GM23338 (cell line): Measurements from ENCODE around the gene DUSP18. TPM values are rescaled to one million over a fixed set of nuclear protein-coding genes. Genes with fewer than 3 reads are reported as not detected.

ENCODE experiments used
- ATAC-seq: fragments of 200-7000 bp; cut with Tn5 transposase; 3 replicates; pipeline ENCODE4 v1.9.1; 2020
- DNase-seq: peaks from one replicate; pipeline ENCODE4 v3.0.0-alpha.2; 2015; ENCODE audit warnings: low spot score
- H2AFZ ChIP-seq: fragments of 200-600 bp; sonication (generic); 2 replicates; pipeline ENCODE4 v1.8.0; 2016; ENCODE audit warnings: antibody characterized with exemption, mild to moderate bottlenecking, moderate library complexity
- H3F3A ChIP-seq: fragments of 200-600 bp; sonication (generic); replicated peaks from 2 replicates; pipeline ENCODE4 v1.8.0; 2017; ENCODE audit warnings: antibody characterized with exemption, mixed run types, low read depth
- H3K27ac ChIP-seq: fragments of 200-600 bp; sonication (generic); 2 replicates; pipeline ENCODE4 v1.6.1; 2016; ENCODE audit warnings: low read depth
- H3K27me3 ChIP-seq: fragments of 200-600 bp; sonication (generic); 2 replicates; pipeline ENCODE4 v1.8.0; 2016; ENCODE audit warnings: mild to moderate bottlenecking, mixed run types, moderate library complexity; ENCODE audit not compliant: insufficient read depth
- H3K36me3 ChIP-seq: fragments of 200-600 bp; sonication (generic); 2 replicates; pipeline ENCODE4 v1.8.0; 2016; ENCODE audit warnings: mild to moderate bottlenecking; ENCODE audit not compliant: insufficient read depth
- H3K4me1 ChIP-seq: fragments of 200-600 bp; sonication (generic); 2 replicates; pipeline ENCODE4 v1.8.0; 2016; ENCODE audit warnings: mild to moderate bottlenecking, moderate library complexity; ENCODE audit not compliant: insufficient read depth
- H3K4me2 ChIP-seq: fragments of 200-600 bp; sonication (generic); 2 replicates; pipeline ENCODE4 v1.7.1; 2017; ENCODE audit warnings: mixed run types
- H3K4me3 ChIP-seq: fragments of 200-600 bp; sonication (generic); 2 replicates; pipeline ENCODE4 v1.6.1; 2016; ENCODE audit warnings: mixed run types
- H3K79me2 ChIP-seq: fragments of 200-600 bp; sonication (generic); replicated peaks from 2 replicates; pipeline ENCODE4 v1.8.0; 2017; ENCODE audit warnings: mild to moderate bottlenecking; ENCODE audit not compliant: insufficient read depth
- H3K9me2 ChIP-seq: fragments of 200-600 bp; sonication (generic); 2 replicates; pipeline ENCODE4 v1.8.0; 2017; ENCODE audit not compliant: insufficient read depth
- H4K20me1 ChIP-seq: fragments of 200-600 bp; sonication (generic); replicated peaks from 2 replicates; pipeline ENCODE4 v1.8.0; 2017; ENCODE audit warnings: mild to moderate bottlenecking; ENCODE audit not compliant: insufficient read depth
- H3K27ac Mint-ChIP-seq: 2 replicates; pipeline ENCODE4 v1.8.0; 2020; ENCODE audit warnings: inconsistent platforms, mild to moderate bottlenecking, moderate library complexity, mixed read lengths
- H3K27me3 Mint-ChIP-seq: 3 replicates; pipeline ENCODE4 v1.8.0; 2022; ENCODE audit warnings: low read depth, mild to moderate bottlenecking, moderate library complexity, mixed read lengths, inconsistent platforms; ENCODE audit not compliant: insufficient read depth, poor library complexity
- H3K36me3 Mint-ChIP-seq: 3 replicates; pipeline ENCODE4 v1.8.0; 2021; ENCODE audit warnings: low read depth, mild to moderate bottlenecking, inconsistent platforms, moderate library complexity, mixed read lengths
- H3K4me1 Mint-ChIP-seq: 3 replicates; pipeline ENCODE4 v1.8.0; 2020; ENCODE audit warnings: mild to moderate bottlenecking, inconsistent platforms, mixed read lengths
- H3K4me3 Mint-ChIP-seq: 3 replicates; pipeline ENCODE4 v1.8.0; 2021; ENCODE audit warnings: moderate library complexity, mild to moderate bottlenecking, inconsistent platforms, mixed read lengths
- H3K9me3 Mint-ChIP-seq: 3 replicates; pipeline ENCODE4 v1.8.0; 2020; ENCODE audit warnings: moderate library complexity, mild to moderate bottlenecking, inconsistent platforms, mixed read lengths
- CREB1 ChIP-seq: fragments of 250-450 bp; sonication (Bioruptor Pico); IDR thresholded peaks from 2 replicates; pipeline ENCODE4 v1.5.0; 2020; ENCODE audit warnings: low read depth, mild to moderate bottlenecking, moderate library complexity
- EZH2 ChIP-seq: fragments of 200-600 bp; sonication (generic); IDR thresholded peaks from one replicate; pipeline ENCODE4 v1.8.0; 2017; ENCODE audit warnings: antibody characterized with exemption, mild to moderate bottlenecking, low read depth; ENCODE audit not compliant: unreplicated experiment
- EZH2phosphoT487 ChIP-seq: fragments of 200-600 bp; sonication (generic); IDR thresholded peaks from one replicate; pipeline ENCODE4 v1.8.1; 2018; ENCODE audit warnings: antibody characterized with exemption; ENCODE audit not compliant: unreplicated experiment
- JUNB ChIP-seq: IDR thresholded peaks from one replicate; pipeline ENCODE4 v1.6.1; 2016; ENCODE audit warnings: antibody characterized with exemption; ENCODE audit not compliant: unreplicated experiment
- NANOG ChIP-seq: IDR thresholded peaks from 2 replicates; pipeline ENCODE4 v1.6.1; 2016; ENCODE audit warnings: antibody characterized with exemption, borderline replicate concordance
- POLR2AphosphoS5 ChIP-seq: IDR thresholded peaks from 2 replicates; pipeline ENCODE4 v1.6.1; 2016; ENCODE audit warnings: antibody characterized with exemption, low read depth
- ZNF114 ChIP-seq: fragments of 250-450 bp; sonication (Bioruptor Pico); IDR thresholded peaks from 2 replicates; pipeline ENCODE4 v1.5.0; 2020; ENCODE audit warnings: mild to moderate bottlenecking, moderate library complexity
- ZNF331 ChIP-seq: fragments of 250-450 bp; sonication (Bioruptor Pico); IDR thresholded peaks from 2 replicates; pipeline ENCODE4 v1.5.0; 2020; ENCODE audit warnings: low read depth, mild to moderate bottlenecking, moderate library complexity
- polyA plus RNA-seq: library from polyadenylated mRNA; unstranded; fragments of >200 nt; fragmentation: Nextera tagmentation; extraction: Ambion mirVana; gene quantifications from 2 replicates; pipeline ENCODE4 v1.2.1, GENCODE V29; 2016
- total RNA-seq: library from RNA; depleted of rRNA; stranded (reverse); fragments of >200 nt; shearing (Covaris generic); gene quantifications from 2 replicates; pipeline ENCODE4 v1.2.3, GENCODE V29; 2014
- TF ChIP-seq, protein P1 (sequence below): fragments of 250-450 bp; sonication (Bioruptor Pico); IDR thresholded peaks from 2 replicates; pipeline ENCODE4 v1.5.0; 2020; ENCODE audit warnings: mild to moderate bottlenecking, moderate library complexity

DUSP18 gene
- total and polyA plus RNA-seq, 2 experiments from 2014 or later: 2.2 to 2.7 TPM

GRCh38 chr22:30671071-30671470 lies 3.4 kb upstream of the DUSP18 start:
- H3K27ac Mint-ChIP-seq: no peak overlapping the region
- 0 out of 2 replicates have a peak, but pooled peaks cover 4% of the 10 kb centered on the region for H3K9me2 ChIP-seq
- H3K9me3 Mint-ChIP-seq: peaks cover 3% of the 10 kb centered on the region; the same call in 1 of the 3 replicates
- H3K4me3 Mint-ChIP-seq: no peak overlapping the region
- H3K4me2 ChIP-seq: no peak overlapping the region
- peaks cover 10% of the 10 kb centered on the region; the same call in 1 of the 2 replicates for H3F3A ChIP-seq
- peaks cover 21% of the 10 kb centered on the region for H3K27me3 ChIP-seq
- H3K79me2 ChIP-seq: no peaks in the 10 kb centered on the region
- no peak overlapping the region for H2AFZ ChIP-seq
- ATAC-seq (no peak), DNase-seq (no peak)
- H3K27me3 Mint-ChIP-seq: peaks cover 14% of the 10 kb centered on the region
- TF ChIP-seq ZNF331 (CRISPR knock-in tag) (no peak), JUNB (no peak), ZNF114 (no peak), CREB1 (no peak), EZH2 (no peak), NANOG (no peak), POLR2AphosphoS5 (no peak)
- TF ChIP-seq, protein P1, sequence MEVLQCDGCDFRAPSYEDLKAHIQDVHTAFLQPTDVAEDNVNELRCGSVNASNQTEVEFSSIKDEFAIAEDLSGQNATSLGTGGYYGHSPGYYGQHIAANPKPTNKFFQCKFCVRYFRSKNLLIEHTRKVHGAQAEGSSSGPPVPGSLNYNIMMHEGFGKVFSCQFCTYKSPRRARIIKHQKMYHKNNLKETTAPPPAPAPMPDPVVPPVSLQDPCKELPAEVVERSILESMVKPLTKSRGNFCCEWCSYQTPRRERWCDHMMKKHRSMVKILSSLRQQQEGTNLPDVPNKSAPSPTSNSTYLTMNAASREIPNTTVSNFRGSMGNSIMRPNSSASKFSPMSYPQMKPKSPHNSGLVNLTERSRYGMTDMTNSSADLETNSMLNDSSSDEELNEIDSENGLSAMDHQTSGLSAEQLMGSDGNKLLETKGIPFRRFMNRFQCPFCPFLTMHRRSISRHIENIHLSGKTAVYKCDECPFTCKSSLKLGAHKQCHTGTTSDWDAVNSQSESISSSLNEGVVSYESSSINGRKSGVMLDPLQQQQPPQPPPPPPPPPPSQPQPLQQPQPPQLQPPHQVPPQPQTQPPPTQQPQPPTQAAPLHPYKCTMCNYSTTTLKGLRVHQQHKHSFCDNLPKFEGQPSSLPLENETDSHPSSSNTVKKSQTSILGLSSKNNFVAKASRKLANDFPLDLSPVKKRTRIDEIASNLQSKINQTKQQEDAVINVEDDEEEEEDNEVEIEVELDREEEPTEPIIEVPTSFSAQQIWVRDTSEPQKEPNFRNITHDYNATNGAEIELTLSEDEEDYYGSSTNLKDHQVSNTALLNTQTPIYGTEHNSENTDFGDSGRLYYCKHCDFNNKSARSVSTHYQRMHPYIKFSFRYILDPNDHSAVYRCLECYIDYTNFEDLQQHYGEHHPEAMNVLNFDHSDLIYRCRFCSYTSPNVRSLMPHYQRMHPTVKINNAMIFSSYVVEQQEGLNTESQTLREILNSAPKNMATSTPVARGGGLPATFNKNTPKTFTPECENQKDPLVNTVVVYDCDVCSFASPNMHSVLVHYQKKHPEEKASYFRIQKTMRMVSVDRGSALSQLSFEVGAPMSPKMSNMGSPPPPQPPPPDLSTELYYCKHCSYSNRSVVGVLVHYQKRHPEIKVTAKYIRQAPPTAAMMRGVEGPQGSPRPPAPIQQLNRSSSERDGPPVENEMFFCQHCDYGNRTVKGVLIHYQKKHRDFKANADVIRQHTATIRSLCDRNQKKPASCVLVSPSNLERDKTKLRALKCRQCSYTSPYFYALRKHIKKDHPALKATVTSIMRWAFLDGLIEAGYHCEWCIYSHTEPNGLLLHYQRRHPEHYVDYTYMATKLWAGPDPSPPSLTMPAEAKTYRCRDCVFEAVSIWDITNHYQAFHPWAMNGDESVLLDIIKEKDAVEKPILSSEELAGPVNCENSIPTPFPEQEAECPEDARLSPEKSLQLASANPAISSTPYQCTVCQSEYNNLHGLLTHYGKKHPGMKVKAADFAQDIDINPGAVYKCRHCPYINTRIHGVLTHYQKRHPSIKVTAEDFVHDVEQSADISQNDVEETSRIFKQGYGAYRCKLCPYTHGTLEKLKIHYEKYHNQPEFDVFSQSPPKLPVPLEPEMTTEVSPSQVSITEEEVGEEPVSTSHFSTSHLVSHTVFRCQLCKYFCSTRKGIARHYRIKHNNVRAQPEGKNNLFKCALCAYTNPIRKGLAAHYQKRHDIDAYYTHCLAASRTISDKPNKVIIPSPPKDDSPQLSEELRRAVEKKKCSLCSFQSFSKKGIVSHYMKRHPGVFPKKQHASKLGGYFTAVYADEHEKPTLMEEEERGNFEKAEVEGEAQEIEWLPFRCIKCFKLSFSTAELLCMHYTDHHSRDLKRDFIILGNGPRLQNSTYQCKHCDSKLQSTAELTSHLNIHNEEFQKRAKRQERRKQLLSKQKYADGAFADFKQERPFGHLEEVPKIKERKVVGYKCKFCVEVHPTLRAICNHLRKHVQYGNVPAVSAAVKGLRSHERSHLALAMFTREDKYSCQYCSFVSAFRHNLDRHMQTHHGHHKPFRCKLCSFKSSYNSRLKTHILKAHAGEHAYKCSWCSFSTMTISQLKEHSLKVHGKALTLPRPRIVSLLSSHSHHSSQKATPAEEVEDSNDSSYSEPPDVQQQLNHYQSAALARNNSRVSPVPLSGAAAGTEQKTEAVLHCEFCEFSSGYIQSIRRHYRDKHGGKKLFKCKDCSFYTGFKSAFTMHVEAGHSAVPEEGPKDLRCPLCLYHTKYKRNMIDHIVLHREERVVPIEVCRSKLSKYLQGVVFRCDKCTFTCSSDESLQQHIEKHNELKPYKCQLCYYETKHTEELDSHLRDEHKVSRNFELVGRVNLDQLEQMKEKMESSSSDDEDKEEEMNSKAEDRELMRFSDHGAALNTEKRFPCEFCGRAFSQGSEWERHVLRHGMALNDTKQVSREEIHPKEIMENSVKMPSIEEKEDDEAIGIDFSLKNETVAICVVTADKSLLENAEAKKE (CRISPR knock-in tag): no peak
- H3K4me3 ChIP-seq: no peak overlapping the region
- no peaks in the 10 kb centered on the region for H4K20me1 ChIP-seq
- peaks cover 16% of the 10 kb centered on the region for H3K4me1 ChIP-seq
- H3K4me1 Mint-ChIP-seq: peaks cover 13% of the 10 kb centered on the region
- H3K36me3 Mint-ChIP-seq: no peaks in the 10 kb centered on the region
- no peak overlapping the region for H3K27ac ChIP-seq
- no peaks in the 10 kb centered on the region for H3K36me3 ChIP-seq

DNA sequence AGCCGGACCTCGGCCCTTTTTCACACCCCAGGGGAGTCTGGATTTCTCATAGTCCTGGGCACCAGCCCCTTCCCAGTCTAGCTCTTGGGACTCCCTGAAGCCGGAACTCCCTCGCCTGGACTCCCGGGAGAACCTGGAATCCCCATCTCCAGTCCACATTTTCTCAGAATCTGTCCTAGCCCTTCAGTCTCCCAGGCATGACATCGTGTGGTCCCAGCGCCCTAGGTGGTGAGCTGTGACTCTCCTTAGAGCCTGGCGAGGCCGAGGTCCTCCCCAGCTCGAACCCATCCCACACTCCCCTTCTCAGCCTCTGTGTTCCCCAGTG lies 673 bp upstream of the DUSP18 start:
- Histone ChIP-seq H3K27me3 (peaks cover 21% of the 10 kb centered on the region), H3F3A (peaks cover 10% of the 10 kb centered on the region; the same call in 1 of the 2 replicates), H3K4me2 (peak overlapping the region; percentile 87), H2AFZ (peak overlapping the region; percentile 99), H3K79me2 (no peaks in the 10 kb centered on the region), H3K36me3 (no peaks in the 10 kb centered on the region), H4K20me1 (no peaks in the 10 kb centered on the region), H3K27ac (no peak overlapping the region), H3K4me3 (peak overlapping the region; percentile 78), H3K4me1 (peaks cover 16% of the 10 kb centered on the region), H3K9me2 (no peaks in the 10 kb centered on the region)
- peak; percentile 8; the same call in 2 of the 3 replicates for ATAC-seq
- Mint-ChIP-seq H3K4me1 (peaks cover 15% of the 10 kb centered on the region), H3K27ac (no peak overlapping the region), H3K4me3 (peak overlapping the region; percentile 86), H3K9me3 (peaks cover 3% of the 10 kb centered on the region; the same call in 1 of the 3 replicates), H3K27me3 (peaks cover 14% of the 10 kb centered on the region), H3K36me3 (no peaks in the 10 kb centered on the region)
- no peak for DNase-seq
- TF ChIP-seq ZNF114: no peak
- no peak for TF ChIP-seq EZH2phosphoT487
- TF ChIP-seq NANOG: no peak
